Natural killer cell (primary cell): Measurements from ENCODE around the gene SETMAR. TPM values are rescaled to one million over a fixed set of nuclear protein-coding genes. Genes with fewer than 3 reads are reported as not detected.

Experiments used
- ATAC-seq, 3 donors: fragments of 150-1000 bp in 2 of 3; fragments of 200-7000 bp in 1 of 3; cut with Tn5 transposase; 1 replicate in 1 of 3; 2 replicates in 2 of 3; pipeline ENCODE4 v1.10.0; 2021; ENCODE audit warnings: mild to moderate bottlenecking in 2 of 3, moderate library complexity in 2 of 3
- DNase-seq, 2 donors: peaks; one replicate each; pipeline versions ENCODE4 v3.0.0 to v3.0.0-alpha.2; 2013 to 2021; ENCODE audit warnings: mixed read lengths in 1 of 2
- H3K27ac ChIP-seq: one replicate; pipeline ENCODE4 v1.5.1; 2013; ENCODE audit warnings: mild to moderate bottlenecking, low read length
- H3K27me3 ChIP-seq: one replicate; pipeline ENCODE4 v1.6.1; 2013; ENCODE audit warnings: low read length; ENCODE audit not compliant: control insufficient read depth, insufficient read depth
- H3K36me3 ChIP-seq: one replicate; pipeline ENCODE4 v1.6.1; 2013; ENCODE audit warnings: low read length; ENCODE audit not compliant: control insufficient read depth, insufficient read depth
- H3K4me1 ChIP-seq: one replicate; pipeline ENCODE4 v1.6.1; 2013; ENCODE audit warnings: low read length; ENCODE audit not compliant: control insufficient read depth, insufficient read depth
- H3K4me3 ChIP-seq: one replicate; pipeline ENCODE4 v1.5.1; 2013; ENCODE audit warnings: low read length
- H3K9me3 ChIP-seq: one replicate; pipeline ENCODE4 v1.6.1; 2013; ENCODE audit warnings: low read length; ENCODE audit not compliant: control insufficient read depth, insufficient read depth
- H3K27ac Mint-ChIP-seq, 2 donors: one replicate each; pipeline ENCODE4 v1.8.0; 2022; ENCODE audit warnings: mild to moderate bottlenecking in 2 of 2, mixed read lengths in 2 of 2, moderate library complexity in 1 of 2
- H3K27me3 Mint-ChIP-seq, 2 donors: one replicate each; pipeline ENCODE4 v1.8.0; 2022; ENCODE audit warnings: low read depth in 2 of 2, mixed read lengths in 2 of 2
- H3K36me3 Mint-ChIP-seq: one replicate; pipeline ENCODE4 v1.8.0; 2022; ENCODE audit warnings: mixed read lengths
- H3K4me1 Mint-ChIP-seq, 2 donors: one replicate each; pipeline ENCODE4 v1.8.0; 2022; ENCODE audit warnings: mixed read lengths in 2 of 2
- H3K4me3 Mint-ChIP-seq: one replicate; pipeline ENCODE4 v1.8.0; 2022; ENCODE audit warnings: mild to moderate bottlenecking, moderate library complexity, mixed read lengths
- H3K9me3 Mint-ChIP-seq, 2 donors: one replicate each; pipeline ENCODE4 v1.8.0; 2022; ENCODE audit warnings: mixed read lengths in 2 of 2
- WGBS: methylation state at CpG from one replicate; pipeline ENCODE4 v1.1.7; 2013; ENCODE audit warnings: missing lambda C conversion rate; ENCODE audit not compliant: insufficient coverage; 5-methylcytosine and 5-hydroxymethylcytosine counted together
- intact Hi-C: fragments of 100-400 bp; cut with micrococcal nuclease; formaldehyde crosslinking; loops from one replicate; pipeline ENCODE4 v1.14.2; 2022
- total RNA-seq, 4 donors: library from RNA; stranded (reverse); fragments of 120-200 nt in 1 of 4; gene quantifications; one replicate each; pipeline versions ENCODE4 v1.2.3 to v1.2.4, GENCODE V29; 2013 to 2022
- TF ChIP-seq, protein P1 (sequence below): fragments of 200-600 bp; IDR thresholded peaks from one replicate; pipeline ENCODE4 v1.8.0; 2022; ENCODE audit warnings: antibody characterized with exemption

Gene SETMAR
- total RNA-seq, 3 donors from 2014 or later (not counting 1 experiment from before 2014, with no cell fraction given): 4.8 to 9.3 (median 6.4) TPM

DNA sequence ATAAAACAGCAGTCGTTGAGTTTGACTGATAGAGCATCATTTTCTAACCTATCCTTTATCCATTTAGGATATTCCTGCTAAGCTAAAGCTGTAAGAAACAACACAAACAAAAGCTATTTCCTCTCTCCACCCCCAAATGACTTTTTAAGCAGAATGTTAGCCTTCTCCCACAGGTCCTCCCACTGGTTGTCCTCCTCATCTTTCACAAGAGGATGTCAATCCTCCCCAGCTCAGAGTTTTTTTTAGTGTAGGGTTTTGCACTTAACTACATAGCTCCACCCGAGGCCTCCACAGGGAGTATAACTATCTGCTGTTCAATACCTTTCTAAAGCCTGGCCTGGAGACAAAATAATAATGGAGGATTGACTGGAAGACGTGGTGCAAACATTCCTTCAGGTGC is 7.8 kb downstream of the SETMAR start:
- H3K36me3 Mint-ChIP-seq: peaks cover 1% of the 10 kb centered on the region
- no peak overlapping the region for H3K27ac ChIP-seq
- H3K27ac Mint-ChIP-seq: no peak overlapping the region

DNA sequence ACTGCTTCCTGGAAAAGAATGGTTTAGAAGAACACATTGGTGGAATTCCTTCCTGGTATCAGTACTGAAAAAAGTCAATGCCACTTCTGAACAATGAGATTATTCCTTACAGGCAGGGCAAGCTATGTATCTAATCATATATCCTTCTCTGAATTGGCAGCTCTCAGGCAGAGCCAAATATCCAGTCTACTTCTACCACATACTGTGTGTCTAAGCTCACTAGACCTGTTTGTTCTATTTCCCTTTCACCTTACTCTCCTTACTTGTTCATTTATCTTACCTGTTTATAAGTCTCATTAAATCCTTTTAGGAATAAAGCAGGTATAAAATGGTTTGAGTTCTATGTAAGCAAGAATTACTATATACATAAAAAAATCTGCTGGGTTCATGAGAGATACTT is 8.3 kb downstream of the SETMAR start:
- Histone ChIP-seq H3K9me3 (no peaks in the 10 kb centered on the region), H3K4me3 (no peak overlapping the region), H3K27me3 (no peaks in the 10 kb centered on the region), H3K36me3 (peaks cover 7% of the 10 kb centered on the region), H3K27ac (no peak overlapping the region), H3K4me1 (no peaks in the 10 kb centered on the region)
- no peaks in the 10 kb centered on the region for H3K27me3 Mint-ChIP-seq
- ATAC-seq: no peak
- TF ChIP-seq, protein P1, sequence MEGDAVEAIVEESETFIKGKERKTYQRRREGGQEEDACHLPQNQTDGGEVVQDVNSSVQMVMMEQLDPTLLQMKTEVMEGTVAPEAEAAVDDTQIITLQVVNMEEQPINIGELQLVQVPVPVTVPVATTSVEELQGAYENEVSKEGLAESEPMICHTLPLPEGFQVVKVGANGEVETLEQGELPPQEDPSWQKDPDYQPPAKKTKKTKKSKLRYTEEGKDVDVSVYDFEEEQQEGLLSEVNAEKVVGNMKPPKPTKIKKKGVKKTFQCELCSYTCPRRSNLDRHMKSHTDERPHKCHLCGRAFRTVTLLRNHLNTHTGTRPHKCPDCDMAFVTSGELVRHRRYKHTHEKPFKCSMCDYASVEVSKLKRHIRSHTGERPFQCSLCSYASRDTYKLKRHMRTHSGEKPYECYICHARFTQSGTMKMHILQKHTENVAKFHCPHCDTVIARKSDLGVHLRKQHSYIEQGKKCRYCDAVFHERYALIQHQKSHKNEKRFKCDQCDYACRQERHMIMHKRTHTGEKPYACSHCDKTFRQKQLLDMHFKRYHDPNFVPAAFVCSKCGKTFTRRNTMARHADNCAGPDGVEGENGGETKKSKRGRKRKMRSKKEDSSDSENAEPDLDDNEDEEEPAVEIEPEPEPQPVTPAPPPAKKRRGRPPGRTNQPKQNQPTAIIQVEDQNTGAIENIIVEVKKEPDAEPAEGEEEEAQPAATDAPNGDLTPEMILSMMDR: no peak
- no peaks in the 10 kb centered on the region for H3K9me3 Mint-ChIP-seq
- no peak overlapping the region for H3K27ac Mint-ChIP-seq
- intact Hi-C loops: no loop called here
- H3K4me3 Mint-ChIP-seq: no peak overlapping the region
- H3K4me1 Mint-ChIP-seq: peaks cover 8 to 14% of the 10 kb centered on the region in 2 donors
- peaks cover 6% of the 10 kb centered on the region for H3K36me3 Mint-ChIP-seq
- no peak for DNase-seq

More for the DNA sequence above, 7.8 kb downstream of the SETMAR start:
- peaks cover 8 to 14% of the 10 kb centered on the region in 2 donors for H3K4me1 Mint-ChIP-seq
- no peaks in the 10 kb centered on the region for H3K4me1 ChIP-seq
- H3K9me3 ChIP-seq: no peaks in the 10 kb centered on the region
- no peak overlapping the region for H3K4me3 Mint-ChIP-seq
- ATAC-seq: no peak
- H3K27me3 ChIP-seq: no peaks in the 10 kb centered on the region
- WGBS: 97% methylated on average over 2 of the region's 3 CpGs
- H3K36me3 ChIP-seq: peaks cover 7% of the 10 kb centered on the region
- DNase-seq: no peak
- intact Hi-C loops: no loop called here
- H3K27me3 Mint-ChIP-seq: no peaks in the 10 kb centered on the region
- H3K4me3 ChIP-seq: no peak overlapping the region
- no peaks in the 10 kb centered on the region for H3K9me3 Mint-ChIP-seq
- TF ChIP-seq, protein P1: no peak

DNA sequence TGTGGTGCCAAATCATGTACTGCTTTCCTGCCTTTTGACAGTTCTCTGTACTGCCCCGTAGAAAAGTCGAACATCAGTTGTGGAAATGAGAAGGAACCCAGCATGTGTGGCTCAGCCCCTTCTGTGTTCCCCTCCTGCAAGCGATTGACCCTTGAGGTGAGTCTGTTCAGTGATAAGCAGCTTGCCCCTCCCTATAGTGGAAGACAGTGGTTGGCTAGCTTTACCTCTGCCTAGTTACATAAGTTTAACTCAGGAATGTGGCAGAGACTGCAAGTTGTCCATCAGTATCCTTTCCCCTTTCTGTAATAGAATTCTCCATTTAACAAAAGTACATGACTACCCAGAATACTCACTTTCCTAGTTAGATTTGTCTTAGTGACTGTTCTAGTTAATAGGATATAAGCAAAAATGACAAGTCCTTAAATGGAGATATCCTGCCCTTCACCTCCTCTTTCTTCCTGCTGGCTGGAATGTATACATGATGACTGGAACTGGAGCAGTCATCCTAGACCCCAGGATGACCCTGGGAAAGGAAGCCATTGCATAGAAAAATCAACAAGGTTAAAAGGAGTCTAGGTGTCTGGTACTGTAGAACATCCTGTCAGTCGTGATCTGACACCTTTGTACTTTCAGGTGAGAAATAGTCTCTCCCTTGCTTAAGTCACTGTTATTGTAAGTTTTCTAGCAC is 10.6 kb downstream of the SETMAR start:
- intact Hi-C loops: no loop called here
- WGBS: 82% methylated on average over 4 of the region's 4 CpGs
- ATAC-seq: no peak

More for the DNA sequence above, 10.6 kb downstream of the SETMAR start:
- H3K27me3 Mint-ChIP-seq: no peaks in the 10 kb centered on the region
- Histone ChIP-seq H3K4me3 (no peak overlapping the region), H3K4me1 (no peaks in the 10 kb centered on the region), H3K9me3 (no peaks in the 10 kb centered on the region), H3K36me3 (peaks cover 7% of the 10 kb centered on the region), H3K27me3 (no peaks in the 10 kb centered on the region), H3K27ac (no peak overlapping the region)
- H3K4me1 Mint-ChIP-seq: peaks cover 8 to 14% of the 10 kb centered on the region in 2 donors
- H3K27ac Mint-ChIP-seq: no peak overlapping the region
- TF ChIP-seq, protein P1: no peak
- peaks cover 6% of the 10 kb centered on the region for H3K36me3 Mint-ChIP-seq
- DNase-seq: no peak
- no peak overlapping the region for H3K4me3 Mint-ChIP-seq
- H3K9me3 Mint-ChIP-seq: no peaks in the 10 kb centered on the region
